A673 (cell line): ENCODE results near the gene CCL16.

Source experiments
- EZH2 ChIP-seq: fragments of 200-600 bp; sonication (generic); IDR thresholded peaks from 2 replicates; pipeline ENCODE4 v1.6.1; 2017; ENCODE audit warnings: borderline replicate concordance, low read depth, mild to moderate bottlenecking, mixed read lengths, antibody characterized with exemption, low read length; ENCODE audit not compliant: poor library complexity, severe bottlenecking
- TF ChIP-seq, protein P1 (sequence below): fragments of 300-800, 200-600 bp; sonication (generic); conservative IDR thresholded peaks from 2 replicates; pipeline ENCODE4 v1.5.1; 2017; ENCODE audit warnings: low read depth, mild to moderate bottlenecking, antibody characterized with exemption, low read length, moderate library complexity, mixed read lengths

DNA sequence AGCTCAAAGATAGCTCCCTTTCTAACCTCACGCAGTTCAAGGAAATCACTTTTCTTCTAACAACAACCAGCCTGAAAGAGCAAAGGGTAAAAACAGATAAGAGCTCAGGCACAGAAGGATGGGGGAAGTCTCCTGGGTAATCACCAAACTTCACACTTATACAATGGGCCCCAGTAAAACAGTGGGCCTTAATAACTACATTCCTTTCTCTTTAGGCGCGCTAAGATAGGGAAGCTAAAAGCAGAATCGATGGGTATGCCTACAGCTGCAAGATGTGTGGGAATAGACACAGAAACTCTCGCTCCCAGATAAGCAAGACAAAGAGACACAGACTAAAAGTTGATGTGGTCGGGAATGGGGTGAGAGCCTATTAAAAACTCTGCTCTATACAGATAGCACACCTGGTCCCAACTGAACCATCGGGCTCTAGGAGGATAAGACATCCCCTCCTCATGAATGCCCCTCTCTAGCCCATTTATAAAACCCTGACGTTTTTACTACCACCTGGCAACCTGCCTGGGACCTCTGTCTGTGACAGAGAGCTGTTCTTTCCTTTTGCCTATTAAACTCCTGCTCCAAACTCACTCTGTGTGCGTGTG is 38.6 kb downstream of the CCL16 start:
- TF ChIP-seq, protein P1, sequence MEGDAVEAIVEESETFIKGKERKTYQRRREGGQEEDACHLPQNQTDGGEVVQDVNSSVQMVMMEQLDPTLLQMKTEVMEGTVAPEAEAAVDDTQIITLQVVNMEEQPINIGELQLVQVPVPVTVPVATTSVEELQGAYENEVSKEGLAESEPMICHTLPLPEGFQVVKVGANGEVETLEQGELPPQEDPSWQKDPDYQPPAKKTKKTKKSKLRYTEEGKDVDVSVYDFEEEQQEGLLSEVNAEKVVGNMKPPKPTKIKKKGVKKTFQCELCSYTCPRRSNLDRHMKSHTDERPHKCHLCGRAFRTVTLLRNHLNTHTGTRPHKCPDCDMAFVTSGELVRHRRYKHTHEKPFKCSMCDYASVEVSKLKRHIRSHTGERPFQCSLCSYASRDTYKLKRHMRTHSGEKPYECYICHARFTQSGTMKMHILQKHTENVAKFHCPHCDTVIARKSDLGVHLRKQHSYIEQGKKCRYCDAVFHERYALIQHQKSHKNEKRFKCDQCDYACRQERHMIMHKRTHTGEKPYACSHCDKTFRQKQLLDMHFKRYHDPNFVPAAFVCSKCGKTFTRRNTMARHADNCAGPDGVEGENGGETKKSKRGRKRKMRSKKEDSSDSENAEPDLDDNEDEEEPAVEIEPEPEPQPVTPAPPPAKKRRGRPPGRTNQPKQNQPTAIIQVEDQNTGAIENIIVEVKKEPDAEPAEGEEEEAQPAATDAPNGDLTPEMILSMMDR: no peak
- TF ChIP-seq EZH2: no peak
